HUES64 (cell line): ENCODE measurements around the gene RAB10. TPM values are rescaled to one million over a fixed set of nuclear protein-coding genes. Genes with fewer than 3 reads are reported as not detected.
"Not testable (repeated sequence)": the region's sequence is repeated elsewhere in the genome, so short reads cannot be mapped to it uniquely, and the experiment has no call there.

Source experiments
- H3K27ac ChIP-seq: 2 replicates; pipeline ENCODE4 v1.7.0; 2013; ENCODE audit warnings: low read depth, low read length, inconsistent platforms
- H3K27me3 ChIP-seq: 2 replicates; pipeline ENCODE4 v1.6.1; 2013; ENCODE audit warnings: mild to moderate bottlenecking, low read length; ENCODE audit not compliant: insufficient read depth
- H3K36me3 ChIP-seq: 2 replicates; pipeline ENCODE4 v1.6.1; 2013; ENCODE audit warnings: mild to moderate bottlenecking, low read length; ENCODE audit not compliant: insufficient read depth
- H3K4me1 ChIP-seq: 2 replicates; pipeline ENCODE4 v1.6.1; 2013; ENCODE audit warnings: mild to moderate bottlenecking, low read length, moderate library complexity; ENCODE audit not compliant: insufficient read depth
- H3K4me3 ChIP-seq: 2 replicates; pipeline ENCODE4 v1.5.1; 2013; ENCODE audit warnings: mild to moderate bottlenecking, low read length, moderate library complexity
- H3K9ac ChIP-seq: 2 replicates; pipeline ENCODE4 v1.6.1; 2013; ENCODE audit warnings: mild to moderate bottlenecking, low read depth, low read length
- H3K9me3 ChIP-seq: 2 replicates; pipeline ENCODE4 v1.6.1; 2013; ENCODE audit warnings: low read depth, low read length; ENCODE audit not compliant: insufficient read depth
- WGBS: fragments of 150-250, 120-280 bp; methylation state at CpG from one replicate; pipeline ENCODE4 v1.1.7; 2013; ENCODE audit warnings: missing lambda C conversion rate; 5-methylcytosine and 5-hydroxymethylcytosine counted together
- polyA plus RNA-seq, 2 experiments: library from polyadenylated mRNA; stranded (reverse); fragments of 50-300 nt; gene quantifications; one replicate each; pipeline ENCODE4 v1.2.3, GENCODE V29; 2013

The RAB10 gene
- 74.0 TPM for polyA plus RNA-seq (2013, experiment 1 of 2)
- polyA plus RNA-seq (2013, experiment 2 of 2): 80.1 TPM

GRCh38 chr2:26033818-26034636 lies at the start of gene RAB10:
Gene RAB10 (plus strand): TSS chr2:26034084. CDS start chr2:26034609, 525 bp downstream.
- peak within 1 kb of the TSS; percentile 96 for H3K27ac ChIP-seq
- H3K36me3 ChIP-seq: peaks cover 10% of the 10 kb centered on the region; the same call in 1 of the 2 replicates
- no peaks in the 10 kb centered on the region for H3K27me3 ChIP-seq
- WGBS: under 1% methylated on average over 93 of the region's 94 CpGs
- H3K4me3 ChIP-seq: peak within 1 kb of the TSS; percentile 93
- no peaks in the 10 kb centered on the region for H3K9me3 ChIP-seq
- no peaks in the 10 kb centered on the region for H3K4me1 ChIP-seq
- peak within 1 kb of the TSS; percentile 97 for H3K9ac ChIP-seq

- no peak overlapping the region for H3K4me3 ChIP-seq
- H3K4me1 ChIP-seq: no peaks in the 10 kb centered on the region
- H3K27ac ChIP-seq: no peak overlapping the region
- H3K9me3 ChIP-seq: no peaks in the 10 kb centered on the region
- no peak overlapping the region for H3K9ac ChIP-seq
- no peaks in the 10 kb centered on the region for H3K36me3 ChIP-seq
- 94% methylated on average over 9 of the region's 9 CpGs for WGBS
- no peaks in the 10 kb centered on the region for H3K27me3 ChIP-seq
Observed at GRCh38 chr2:25988134-25988533, 45.8 kb upstream of the RAB10 start.

- Histone ChIP-seq H3K4me1 (no peaks in the 10 kb centered on the region), H3K27ac (no peak overlapping the region), H3K9ac (no peak overlapping the region), H3K36me3 (no peaks in the 10 kb centered on the region), H3K9me3 (no peaks in the 10 kb centered on the region), H3K27me3 (no peaks in the 10 kb centered on the region), H3K4me3 (no peak overlapping the region)
- WGBS: 96% methylated on average over 4 of the region's 4 CpGs
Observed at GRCh38 chr2:25989154-25989553, 44.7 kb upstream of the RAB10 start.

- WGBS: 89% methylated on average over 3 of the region's 3 CpGs
- Histone ChIP-seq H3K4me1 (no peaks in the 10 kb centered on the region), H3K9me3 (no peaks in the 10 kb centered on the region), H3K9ac (no peak overlapping the region), H3K36me3 (no peaks in the 10 kb centered on the region), H3K4me3 (no peak overlapping the region), H3K27me3 (no peaks in the 10 kb centered on the region), H3K27ac (no peak overlapping the region)
Observed at GRCh38 chr2:25991965-25992364, 41.9 kb upstream of the RAB10 start.

- no peak overlapping the region for H3K27ac ChIP-seq
- H3K9me3 ChIP-seq: no peaks in the 10 kb centered on the region
- 94% methylated on average over 8 of the region's 8 CpGs for WGBS
- no peaks in the 10 kb centered on the region for H3K4me1 ChIP-seq
- no peak overlapping the region for H3K4me3 ChIP-seq
- H3K27me3 ChIP-seq: no peaks in the 10 kb centered on the region
- no peak overlapping the region for H3K9ac ChIP-seq
- H3K36me3 ChIP-seq: no peaks in the 10 kb centered on the region
Observed at GRCh38 chr2:25992556-25992955, 41.3 kb upstream of the RAB10 start.

GRCh38 chr2:25993049-25993448 lies 40.8 kb upstream of the RAB10 start:
- no peaks in the 10 kb centered on the region for H3K4me1 ChIP-seq
- no peak overlapping the region for H3K4me3 ChIP-seq
- H3K27me3 ChIP-seq: no peaks in the 10 kb centered on the region
- H3K9ac ChIP-seq: no peak overlapping the region
- no peak overlapping the region for H3K27ac ChIP-seq
- H3K9me3 ChIP-seq: no peaks in the 10 kb centered on the region
- WGBS: 72% methylated on average over 5 of the region's 5 CpGs
- H3K36me3 ChIP-seq: no peaks in the 10 kb centered on the region

- Histone ChIP-seq H3K4me3 (no peak overlapping the region), H3K9me3 (no peaks in the 10 kb centered on the region), H3K36me3 (no peaks in the 10 kb centered on the region), H3K4me1 (no peaks in the 10 kb centered on the region), H3K27me3 (no peaks in the 10 kb centered on the region), H3K27ac (no peak overlapping the region), H3K9ac (no peak overlapping the region)
- 96% methylated on average over 15 of the region's 15 CpGs for WGBS
Observed at GRCh38 chr2:25994509-25994908, 39.4 kb upstream of the RAB10 start.

GRCh38 chr2:25996844-25997243 lies 37.0 kb upstream of the RAB10 start:
- no peak overlapping the region for H3K9ac ChIP-seq
- no peaks in the 10 kb centered on the region for H3K4me1 ChIP-seq
- WGBS: 100% methylated on average over 1 of the region's 1 CpG
- no peak overlapping the region for H3K4me3 ChIP-seq
- no peaks in the 10 kb centered on the region for H3K9me3 ChIP-seq
- H3K27me3 ChIP-seq: no peaks in the 10 kb centered on the region
- no peaks in the 10 kb centered on the region for H3K36me3 ChIP-seq
- H3K27ac ChIP-seq: no peak overlapping the region

- H3K27me3 ChIP-seq, H3K9ac ChIP-seq, H3K36me3 ChIP-seq, H3K4me1 ChIP-seq, H3K9me3 ChIP-seq, H3K4me3 ChIP-seq, H3K27ac ChIP-seq: not testable (repeated sequence)
- WGBS: 98% methylated on average over 13 of the region's 13 CpGs
Observed at GRCh38 chr2:25998816-25999383, 35.0 kb upstream of the RAB10 start.

GRCh38 chr2:25999406-25999805 lies 34.5 kb upstream of the RAB10 start:
- not testable (repeated sequence) for H3K27ac ChIP-seq, H3K4me1 ChIP-seq, H3K27me3 ChIP-seq, H3K9ac ChIP-seq, H3K36me3 ChIP-seq, H3K9me3 ChIP-seq, H3K4me3 ChIP-seq
- 92% methylated on average over 7 of the region's 7 CpGs for WGBS

GRCh38 chr2:26000561-26001082 lies 33.3 kb upstream of the RAB10 start:
- no peaks in the 10 kb centered on the region for H3K9me3 ChIP-seq
- no peak overlapping the region for H3K27ac ChIP-seq
- no peak overlapping the region for H3K4me3 ChIP-seq
- no peaks in the 10 kb centered on the region for H3K36me3 ChIP-seq
- no peaks in the 10 kb centered on the region for H3K27me3 ChIP-seq
- H3K4me1 ChIP-seq: no peaks in the 10 kb centered on the region
- no peak overlapping the region for H3K9ac ChIP-seq
- 83% methylated on average over 3 of the region's 5 CpGs for WGBS
